ENCODE measurements around the gene SKOR2. TPM values are rescaled to one million over a fixed set of nuclear protein-coding genes. Genes with fewer than 3 reads are reported as not detected.

SKOR2 gene
- total RNA-seq, 2 donors from 2014 or later: 0.18 TPM; not detected in 1

DNA sequence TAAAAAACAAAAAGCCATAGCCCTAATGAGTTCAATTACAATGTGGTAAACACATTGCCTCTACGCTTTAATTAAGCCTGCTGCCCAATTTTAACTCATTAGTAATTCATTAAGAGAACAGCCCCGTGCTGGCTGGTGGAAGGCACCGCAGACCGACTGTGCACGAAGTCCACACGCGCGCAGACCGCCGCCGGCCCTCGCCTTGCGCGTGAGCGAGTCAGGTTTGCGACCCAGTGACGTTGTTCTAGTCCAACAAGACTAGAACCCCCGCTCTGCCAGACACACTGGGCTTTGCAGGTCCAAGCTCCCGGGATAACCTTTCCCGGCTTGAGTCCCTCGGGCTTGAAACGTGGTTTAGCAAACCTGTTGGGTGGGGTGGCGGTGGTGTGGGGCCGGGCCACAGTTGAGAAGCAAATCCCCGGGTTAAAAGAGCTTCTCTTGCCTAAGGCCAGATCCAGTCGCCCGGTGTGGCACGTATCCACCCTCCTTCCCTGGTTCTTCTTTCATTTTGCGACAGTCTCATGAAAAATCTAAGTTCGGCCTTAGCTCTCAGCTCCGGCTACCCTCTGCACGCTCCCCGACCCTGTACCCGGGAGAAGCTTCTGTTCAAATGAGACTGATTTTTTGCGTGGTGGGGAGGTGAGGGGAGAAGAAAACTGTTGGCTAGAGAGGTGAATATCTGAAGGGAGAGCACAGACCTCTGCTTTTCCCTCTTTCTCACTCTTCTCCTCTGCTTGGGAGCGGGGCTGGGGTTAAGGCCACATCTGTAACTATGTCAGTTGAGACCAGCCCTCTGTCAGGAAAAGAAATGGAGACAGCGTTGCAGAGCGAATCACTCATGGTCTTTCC, 11.1 kb upstream of the SKOR2 start:
- no peaks in the 10 kb centered on the region for H3K36me3 ChIP-seq (ENCODE audit: control insufficient read depth, insufficient read depth, low read length)
- H3K27me3 Mint-ChIP-seq (ENCODE audit: insufficient read depth): peaks cover 94% of the 10 kb centered on the region
- TF ChIP-seq, protein P1, sequence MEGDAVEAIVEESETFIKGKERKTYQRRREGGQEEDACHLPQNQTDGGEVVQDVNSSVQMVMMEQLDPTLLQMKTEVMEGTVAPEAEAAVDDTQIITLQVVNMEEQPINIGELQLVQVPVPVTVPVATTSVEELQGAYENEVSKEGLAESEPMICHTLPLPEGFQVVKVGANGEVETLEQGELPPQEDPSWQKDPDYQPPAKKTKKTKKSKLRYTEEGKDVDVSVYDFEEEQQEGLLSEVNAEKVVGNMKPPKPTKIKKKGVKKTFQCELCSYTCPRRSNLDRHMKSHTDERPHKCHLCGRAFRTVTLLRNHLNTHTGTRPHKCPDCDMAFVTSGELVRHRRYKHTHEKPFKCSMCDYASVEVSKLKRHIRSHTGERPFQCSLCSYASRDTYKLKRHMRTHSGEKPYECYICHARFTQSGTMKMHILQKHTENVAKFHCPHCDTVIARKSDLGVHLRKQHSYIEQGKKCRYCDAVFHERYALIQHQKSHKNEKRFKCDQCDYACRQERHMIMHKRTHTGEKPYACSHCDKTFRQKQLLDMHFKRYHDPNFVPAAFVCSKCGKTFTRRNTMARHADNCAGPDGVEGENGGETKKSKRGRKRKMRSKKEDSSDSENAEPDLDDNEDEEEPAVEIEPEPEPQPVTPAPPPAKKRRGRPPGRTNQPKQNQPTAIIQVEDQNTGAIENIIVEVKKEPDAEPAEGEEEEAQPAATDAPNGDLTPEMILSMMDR (conservative IDR thresholded peaks at IDR 0.05): no peak
- H3K4me3 ChIP-seq (ENCODE audit: low read length): peak overlapping the region; percentile 84
- no peak overlapping the region for H3K27ac ChIP-seq (ENCODE audit: low read depth, low read length)
- peaks cover 91% of the 10 kb centered on the region for H3K27me3 ChIP-seq (ENCODE audit: control insufficient read depth, insufficient read depth, low read length, poor library complexity, severe bottlenecking)
- peaks cover 4% of the 10 kb centered on the region for H3K4me1 ChIP-seq (ENCODE audit: control insufficient read depth, insufficient read depth, low read length)
- no peak overlapping the region for H3K9ac ChIP-seq (ENCODE audit: extremely low read depth, low read length, poor library complexity, severe bottlenecking)
- peak overlapping the region; percentile 69 for H3K4me3 Mint-ChIP-seq
- peaks cover 15% of the 10 kb centered on the region for H3K4me1 Mint-ChIP-seq
- peaks cover 7% of the 10 kb centered on the region for H3K9me3 Mint-ChIP-seq
- DNase-seq: peak; percentile 51
- no peak overlapping the region for H3K27ac Mint-ChIP-seq
- H3K9me3 ChIP-seq (ENCODE audit: control insufficient read depth, low read length): peaks cover 11% of the 10 kb centered on the region
- H3K36me3 Mint-ChIP-seq (ENCODE audit: low read depth): no peaks in the 10 kb centered on the region
- WGBS, 2 experiments (ENCODE audit: insufficient coverage in 1 of 2, insufficient read length in 1 of 2): 8 to 9% methylated on average over 27 to 38 of the region's 38 CpGs

GRCh38 chr18:47261902-47262300, 10.4 kb upstream of the SKOR2 start:
- Mint-ChIP-seq H3K27ac (no peak overlapping the region), H3K4me1 (peaks cover 15% of the 10 kb centered on the region), H3K9me3 (peaks cover 7% of the 10 kb centered on the region), H3K4me3 (peak overlapping the region; percentile 69), H3K27me3 (ENCODE audit: insufficient read depth) (peaks cover 99% of the 10 kb centered on the region), H3K36me3 (ENCODE audit: low read depth) (no peaks in the 10 kb centered on the region)
- no peak for DNase-seq
- Histone ChIP-seq H3K27me3 (ENCODE audit: control insufficient read depth, insufficient read depth, low read length, poor library complexity, severe bottlenecking) (peaks cover 96% of the 10 kb centered on the region), H3K4me3 (ENCODE audit: low read length) (no peak overlapping the region), H3K4me1 (ENCODE audit: control insufficient read depth, insufficient read depth, low read length) (peaks cover 3% of the 10 kb centered on the region), H3K9ac (ENCODE audit: extremely low read depth, low read length, poor library complexity, severe bottlenecking) (no peak overlapping the region), H3K36me3 (ENCODE audit: control insufficient read depth, insufficient read depth, low read length) (no peaks in the 10 kb centered on the region), H3K9me3 (ENCODE audit: control insufficient read depth, low read length) (peaks cover 11% of the 10 kb centered on the region), H3K27ac (ENCODE audit: low read depth, low read length) (no peak overlapping the region)
- TF ChIP-seq, protein P1 (conservative IDR thresholded peaks at IDR 0.05): no peak
- 5% methylated on average over 12 to 19 of the region's 19 CpGs for WGBS, 2 experiments (ENCODE audit: insufficient coverage in 1 of 2, insufficient read length in 1 of 2)

GRCh38 chr18:47260924-47261701, 9.7 kb upstream of the SKOR2 start:
- no peak overlapping the region for H3K4me3 ChIP-seq (ENCODE audit: low read length)
- no peaks in the 10 kb centered on the region for H3K36me3 ChIP-seq (ENCODE audit: control insufficient read depth, insufficient read depth, low read length)
- H3K27ac ChIP-seq (ENCODE audit: low read depth, low read length): no peak overlapping the region
- DNase-seq: peak; percentile 84
- H3K9me3 ChIP-seq (ENCODE audit: control insufficient read depth, low read length): peaks cover 11% of the 10 kb centered on the region
- Mint-ChIP-seq H3K4me3 (peak overlapping the region; percentile 21), H3K27me3 (ENCODE audit: insufficient read depth) (peaks cover 100% of the 10 kb centered on the region), H3K9me3 (peaks cover 7% of the 10 kb centered on the region), H3K27ac (no peak overlapping the region), H3K36me3 (ENCODE audit: low read depth) (no peaks in the 10 kb centered on the region), H3K4me1 (peaks cover 9% of the 10 kb centered on the region)
- TF ChIP-seq, protein P1 (conservative IDR thresholded peaks at IDR 0.05): peak; percentile 70
- no peak overlapping the region for H3K9ac ChIP-seq (ENCODE audit: extremely low read depth, low read length, poor library complexity, severe bottlenecking)
- 2 to 5% methylated on average over 11 to 61 of the region's 64 CpGs for WGBS, 2 experiments (ENCODE audit: insufficient coverage in 1 of 2, insufficient read length in 1 of 2)
- peaks cover 100% of the 10 kb centered on the region for H3K27me3 ChIP-seq (ENCODE audit: control insufficient read depth, insufficient read depth, low read length, poor library complexity, severe bottlenecking)
- no peaks in the 10 kb centered on the region for H3K4me1 ChIP-seq (ENCODE audit: control insufficient read depth, insufficient read depth, low read length)

All from endodermal cell (in vitro differentiated cells).